Endothelial cell of umbilical vein (primary cell): ENCODE results near the gene VIT. TPM values are rescaled to one million over a fixed set of nuclear protein-coding genes. Genes with fewer than 3 reads are reported as not detected.

Source experiments
- BruUV-seq: library from RNA; stranded (reverse); fragments of 400-500 nt; replicated peaks from 2 replicates; lab custom pipeline; 2021; lab: Mats Ljungman, UMichigan
- CTCF ChIA-PET: fragments of 300-600, 350-600 bp; sonication (Branson Sonifier 250); formaldehyde crosslinking; loops from one replicate; lab custom pipeline; 2021; ENCODE audit warnings: antibody characterized with exemption, inconsistent platforms; lab: Charles Lee
- POLR2A ChIA-PET: fragments of 300-600, 350-600 bp; sonication (Branson Sonifier 250); formaldehyde crosslinking; loops from one replicate; lab custom pipeline; 2021; ENCODE audit warnings: antibody characterized with exemption, inconsistent platforms; lab: Charles Lee
- DNase-seq: peaks from one replicate; pipeline ENCODE4 v3.0.0-alpha.2; 2011; ENCODE audit warnings: low read depth, low spot score
- FAIRE-seq: peaks from 2 replicates; lab custom pipeline; 2011; peaks lifted over from hg19 to GRCh38; lab: Jason Lieb, UNC
- H2AFZ ChIP-seq: 2 replicates; pipeline ENCODE4 v1.6.0; 2012; ENCODE audit warnings: low read depth, low read length, control low read depth, inconsistent platforms
- H3K27ac ChIP-seq: 2 replicates; pipeline ENCODE4 v1.5.1; 2011; ENCODE audit warnings: low read depth, mild to moderate bottlenecking, control low read depth, low read length, moderate library complexity; ENCODE audit not compliant: insufficient read depth
- H3K27me3 ChIP-seq, 2 experiments: 2 replicates each; pipeline versions ENCODE4 v1.6.0 to v1.6.1; 2011; ENCODE audit warnings: low read length in 2 of 2, mixed read lengths in 1 of 2; ENCODE audit not compliant: control insufficient read depth in 2 of 2, insufficient read depth in 2 of 2
- H3K36me3 ChIP-seq, 2 experiments: 2 replicates in 1 of 2; 3 replicates in 1 of 2; pipeline ENCODE4 v1.5.1; 2011; ENCODE audit warnings: low read length in 2 of 2, mild to moderate bottlenecking in 1 of 2, moderate library complexity in 1 of 2; ENCODE audit not compliant: control insufficient read depth in 2 of 2, insufficient read depth in 2 of 2; ENCODE audit errors: extremely low read depth in 1 of 2
- H3K4me1 ChIP-seq: 3 replicates; pipeline ENCODE4 v1.5.1; 2011; ENCODE audit warnings: mild to moderate bottlenecking, low read length; ENCODE audit not compliant: control insufficient read depth, insufficient read depth; ENCODE audit errors: extremely low read depth
- H3K4me2 ChIP-seq: 2 replicates; pipeline ENCODE4 v1.6.1; 2011; ENCODE audit warnings: low read length, control low read depth, mixed read lengths; ENCODE audit not compliant: insufficient read depth
- H3K4me3 ChIP-seq, 3 experiments: fragments of 200-600 bp in 1 of 3; sonication (generic), shearing (Covaris generic) in 1 of 3; replicated peaks in 1 of 3; 2 replicates each; pipeline ENCODE4 v1.5.1; 2011 to 2016; ENCODE audit warnings: control low read depth in 3 of 3, low read length in 3 of 3, mild to moderate bottlenecking in 2 of 3, inconsistent platforms in 1 of 3, low read depth in 1 of 3, moderate library complexity in 1 of 3; ENCODE audit not compliant: insufficient read depth in 1 of 3
- H3K79me2 ChIP-seq: 2 replicates; pipeline ENCODE4 v1.6.0; 2012; ENCODE audit warnings: low read length, inconsistent platforms; ENCODE audit not compliant: control insufficient read depth, insufficient read depth
- H3K9ac ChIP-seq: replicated peaks from 2 replicates; pipeline ENCODE3; 2011; ENCODE audit warnings: low read length, control low read depth; ENCODE audit not compliant: insufficient read depth; ENCODE audit errors: extremely low read depth
- H3K9me1 ChIP-seq: replicated peaks from 3 replicates; pipeline ENCODE4 v1.6.0; 2011; ENCODE audit warnings: mild to moderate bottlenecking, low read length; ENCODE audit not compliant: control insufficient read depth, insufficient read depth; ENCODE audit errors: extremely low read depth
- H3K9me3 ChIP-seq: replicated peaks from 2 replicates; pipeline ENCODE4 v1.5.1; 2012; ENCODE audit warnings: low read length, inconsistent platforms; ENCODE audit not compliant: control insufficient read depth, insufficient read depth
- H4K20me1 ChIP-seq: replicated peaks from 2 replicates; pipeline ENCODE3; 2011; ENCODE audit warnings: mild to moderate bottlenecking, low read length; ENCODE audit not compliant: control insufficient read depth, insufficient read depth; ENCODE audit errors: extremely low read depth
- EZH2 ChIP-seq: IDR thresholded peaks from 2 replicates; pipeline ENCODE4 v1.6.1; 2012; ENCODE audit warnings: borderline replicate concordance, low read depth, mild to moderate bottlenecking, moderate library complexity, low read length, inconsistent platforms; ENCODE audit not compliant: severe bottlenecking
- FOS ChIP-seq: IDR thresholded peaks from 2 replicates; pipeline ENCODE4 v1.6.1; 2011; ENCODE audit warnings: mild to moderate bottlenecking, low read length, moderate library complexity, borderline replicate concordance; ENCODE audit not compliant: insufficient read depth
- GATA2 ChIP-seq: IDR thresholded peaks from 2 replicates; pipeline ENCODE4 v1.7.0; 2011; ENCODE audit warnings: low read depth, mild to moderate bottlenecking, moderate library complexity, mixed read lengths, low read length; ENCODE audit not compliant: insufficient read length, insufficient read depth
- JUN ChIP-seq: IDR thresholded peaks from 2 replicates; pipeline ENCODE4 v1.6.1; 2011; ENCODE audit warnings: borderline replicate concordance, low read depth; ENCODE audit not compliant: insufficient read length, insufficient read depth
- dilution Hi-C: fragments of 300-500 bp; cut with MboI; formaldehyde crosslinking; loops from one replicate; pipeline ENCODE4 v1.15.0; 2019; ENCODE audit warnings: low sequenced_read_pairs; ENCODE audit not compliant: extremely low pct_ligation_motif_present
- intact Hi-C: fragments of 100-400 bp; cut with micrococcal nuclease; formaldehyde crosslinking; loops from one replicate; pipeline ENCODE4 v1.10.0; 2022
- polyA plus RNA-seq, 4 experiments: library from polyadenylated mRNA; depleted of rRNA in 3 of 4; stranded (reverse) in 3 of 4; unstranded in 1 of 4; fragments of >200 nt; gene quantifications; 2 replicates each; pipeline versions ENCODE4 v1.2.1 to v1.2.3, GENCODE V29; 2011 to 2012; ENCODE audit warnings: missing spikeins in 1 of 4
- total RNA-seq: library from RNA; stranded (reverse); gene quantifications from 2 replicates; pipeline ENCODE4 v1.2.3, GENCODE V29; 2021
- TF ChIP-seq, protein P1 (sequence below): IDR thresholded peaks from 2 replicates; pipeline ENCODE4 v1.6.1; 2011; ENCODE audit not compliant: insufficient read depth, insufficient read length
- TF ChIP-seq, protein P2 (sequence below), 2 donors: IDR thresholded peaks; 1 replicate in 1 of 2; 2 replicates in 1 of 2; pipeline ENCODE4 v1.5.1; 2011; ENCODE audit warnings: low read length in 2 of 2, mild to moderate bottlenecking in 2 of 2, moderate library complexity in 2 of 2, control low read depth in 1 of 2, inconsistent platforms in 1 of 2, low read depth in 1 of 2; ENCODE audit not compliant: insufficient read depth in 1 of 2; ENCODE audit errors: extremely low read depth in 1 of 2

VIT gene
- total and polyA plus RNA-seq, 2 donors (not counting 3 experiments of a cell fraction or from before 2014, with no cell fraction given), result 0.54 to 0.88 TPM

DNA sequence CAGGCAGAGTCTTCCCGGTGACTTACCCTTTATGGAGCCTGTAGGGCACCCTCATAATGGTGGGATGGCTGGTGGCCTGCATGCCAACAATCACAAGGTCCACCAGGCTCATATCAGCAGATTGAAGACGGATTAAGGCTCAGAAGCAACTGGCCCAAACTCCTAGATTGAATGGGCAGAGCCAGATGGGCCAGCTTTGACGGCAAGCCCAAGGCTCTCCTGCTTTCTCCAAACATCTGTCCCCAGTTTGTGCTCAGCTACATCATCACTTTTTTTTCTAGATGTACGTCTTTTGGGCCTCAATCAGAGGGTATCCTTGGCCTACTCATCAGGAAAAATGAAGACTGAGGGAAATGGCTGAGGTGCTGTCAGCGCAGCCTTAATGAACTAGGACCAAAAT, 114.6 kb downstream of the VIT start:
- BruUV-seq, result no TSS peak
- dilution Hi-C loops, result no loop called here
- CTCF ChIA-PET, result interaction anchor here (1.3 to 3.5 kb wide), 2 partner anchors 10 to 19 kb away, joined by 3 to 18 read pairs; no protein-coding TSS in a partner anchor
- no peaks in the 10 kb centered on the region for H3K9me3 ChIP-seq
- no peak overlapping the region for H3K27ac ChIP-seq
- H3K36me3 ChIP-seq, result no peaks in the 10 kb centered on the region
- no peak overlapping the region for H2AFZ ChIP-seq
- H3K79me2 ChIP-seq, result no peaks in the 10 kb centered on the region
- no peak for DNase-seq
- FAIRE-seq, result no peak
- H3K9me1 ChIP-seq, result no peaks in the 10 kb centered on the region
- no peaks in the 10 kb centered on the region for H3K4me1 ChIP-seq
- H3K27me3 ChIP-seq, result no peaks in the 10 kb centered on the region
- H4K20me1 ChIP-seq, result no peaks in the 10 kb centered on the region
- H3K4me3 ChIP-seq, result no peak overlapping the region
- TF ChIP-seq EZH2, result no peak
- TF ChIP-seq JUN, result no peak
- no peak for TF ChIP-seq FOS
- TF ChIP-seq GATA2, result no peak
- POLR2A ChIA-PET, result no interaction called here
- H3K9ac ChIP-seq, result no peak overlapping the region
- intact Hi-C loops, result no loop called here
- no peak overlapping the region for H3K4me2 ChIP-seq

DNA sequence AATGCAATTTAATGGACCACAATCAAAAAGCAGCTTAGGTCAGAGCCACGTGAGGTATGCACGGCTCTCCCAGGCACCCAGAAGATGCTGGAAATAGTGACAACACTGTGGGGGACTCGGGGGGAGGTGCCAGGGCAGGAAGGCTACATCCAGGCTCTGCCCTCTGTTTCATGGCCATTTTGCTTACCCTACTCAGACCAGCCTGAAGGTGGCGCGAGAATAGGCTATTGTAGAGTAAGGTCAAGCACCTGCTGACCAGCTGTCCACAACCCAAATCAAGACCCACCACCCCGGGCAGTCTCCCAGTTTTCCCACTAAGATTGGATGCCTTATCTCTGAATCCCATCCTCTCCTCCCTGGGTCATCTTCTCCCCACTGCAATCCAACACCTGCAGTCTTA, 115.7 kb downstream of the VIT start:
- Histone ChIP-seq H3K9ac (no peak overlapping the region), H3K4me1 (peaks cover 3% of the 10 kb centered on the region), H3K9me3 (no peaks in the 10 kb centered on the region), H3K27ac (no peak overlapping the region), H4K20me1 (no peaks in the 10 kb centered on the region), H3K27me3 (no peaks in the 10 kb centered on the region), H3K36me3 (no peaks in the 10 kb centered on the region), H2AFZ (no peak overlapping the region), H3K79me2 (no peaks in the 10 kb centered on the region), H3K4me3 (no peak overlapping the region), H3K9me1 (no peaks in the 10 kb centered on the region), H3K4me2 (no peak overlapping the region)
- ChIA-PET CTCF (interaction anchor here (0.7 to 3.5 kb wide), 2 partner anchors 9 to 1442 kb away, joined by 3 to 18 read pairs; no protein-coding TSS in a partner anchor), POLR2A (no interaction called here)
- no TSS peak for BruUV-seq
- TF ChIP-seq, protein P1, sequence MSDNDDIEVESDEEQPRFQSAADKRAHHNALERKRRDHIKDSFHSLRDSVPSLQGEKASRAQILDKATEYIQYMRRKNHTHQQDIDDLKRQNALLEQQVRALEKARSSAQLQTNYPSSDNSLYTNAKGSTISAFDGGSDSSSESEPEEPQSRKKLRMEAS, result no peak
- TF ChIP-seq, protein P2, sequence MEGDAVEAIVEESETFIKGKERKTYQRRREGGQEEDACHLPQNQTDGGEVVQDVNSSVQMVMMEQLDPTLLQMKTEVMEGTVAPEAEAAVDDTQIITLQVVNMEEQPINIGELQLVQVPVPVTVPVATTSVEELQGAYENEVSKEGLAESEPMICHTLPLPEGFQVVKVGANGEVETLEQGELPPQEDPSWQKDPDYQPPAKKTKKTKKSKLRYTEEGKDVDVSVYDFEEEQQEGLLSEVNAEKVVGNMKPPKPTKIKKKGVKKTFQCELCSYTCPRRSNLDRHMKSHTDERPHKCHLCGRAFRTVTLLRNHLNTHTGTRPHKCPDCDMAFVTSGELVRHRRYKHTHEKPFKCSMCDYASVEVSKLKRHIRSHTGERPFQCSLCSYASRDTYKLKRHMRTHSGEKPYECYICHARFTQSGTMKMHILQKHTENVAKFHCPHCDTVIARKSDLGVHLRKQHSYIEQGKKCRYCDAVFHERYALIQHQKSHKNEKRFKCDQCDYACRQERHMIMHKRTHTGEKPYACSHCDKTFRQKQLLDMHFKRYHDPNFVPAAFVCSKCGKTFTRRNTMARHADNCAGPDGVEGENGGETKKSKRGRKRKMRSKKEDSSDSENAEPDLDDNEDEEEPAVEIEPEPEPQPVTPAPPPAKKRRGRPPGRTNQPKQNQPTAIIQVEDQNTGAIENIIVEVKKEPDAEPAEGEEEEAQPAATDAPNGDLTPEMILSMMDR (IDR thresholded peaks at IDR 0.05; ENCODE audit: extremely low read depth in 1 of 2, insufficient read depth in 1 of 2, low read depth in 1 of 2, low read length in 2 of 2), result peak; percentile 19 to 28
- dilution Hi-C loops (no loop called here), intact Hi-C loops (loop anchor here (1.0 kb wide), 1 partner anchor 193 kb away; no protein-coding TSS in a partner anchor)
- DNase-seq (no peak), FAIRE-seq (no peak)
